HG02678 (cell line): Measurements from ENCODE around the gene SLC39A11.

ENCODE experiments used
- ATAC-seq: cut with Tn5 transposase; IDR thresholded peaks from one replicate; pipeline ENCODE4 v1.9.1; 2021; ENCODE audit warnings: mild to moderate bottlenecking, moderate library complexity; ENCODE audit not compliant: unreplicated experiment

The SLC39A11 gene

GRCh38 chr17:72667096-72668063 lies 425.1 kb downstream of the SLC39A11 start:
- no peak for ATAC-seq

GRCh38 chr17:72665852-72666851 lies 426.3 kb downstream of the SLC39A11 start:
- ATAC-seq: no peak

- no peak for ATAC-seq
Measured at GRCh38 chr17:72662827-72663190, 429.7 kb downstream of the SLC39A11 start.

GRCh38 chr17:72661945-72662826 lies 430.3 kb downstream of the SLC39A11 start:
- no peak for ATAC-seq

- ATAC-seq: no peak
Measured at GRCh38 chr17:72661116-72661944, 431.2 kb downstream of the SLC39A11 start.

GRCh38 chr17:72660274-72661115 lies 432.0 kb downstream of the SLC39A11 start:
- no peak for ATAC-seq

- ATAC-seq: no peak
Measured at GRCh38 chr17:72659811-72660210, 432.7 kb downstream of the SLC39A11 start.

- no peak for ATAC-seq
Measured at GRCh38 chr17:72658675-72659074, 433.8 kb downstream of the SLC39A11 start.

- no peak for ATAC-seq
Measured at GRCh38 chr17:72657467-72658317, 434.8 kb downstream of the SLC39A11 start.

GRCh38 chr17:72656130-72656763 lies 436.2 kb downstream of the SLC39A11 start:
- ATAC-seq: no peak

GRCh38 chr17:72654706-72655105 lies 437.8 kb downstream of the SLC39A11 start:
- ATAC-seq: no peak

GRCh38 chr17:72651988-72652387 lies 440.5 kb downstream of the SLC39A11 start:
- no peak for ATAC-seq

GRCh38 chr17:72648702-72649101 lies 443.8 kb downstream of the SLC39A11 start:
- no peak for ATAC-seq

GRCh38 chr17:72646176-72646575 lies 446.3 kb downstream of the SLC39A11 start:
- ATAC-seq: no peak

GRCh38 chr17:72644492-72644891 lies 448.0 kb downstream of the SLC39A11 start:
- no peak for ATAC-seq

- no peak for ATAC-seq
Measured at GRCh38 chr17:72643575-72644216, 448.8 kb downstream of the SLC39A11 start.

GRCh38 chr17:72642720-72643119 lies 449.8 kb downstream of the SLC39A11 start:
- ATAC-seq: no peak
